ENCODE results near the gene HDAC2. TPM values are rescaled to one million over a fixed set of nuclear protein-coding genes. Genes with fewer than 3 reads are reported as not detected.

HDAC2 gene
- total and polyA plus RNA-seq, 2 of the 13 experiments (the other 11 are each of a cell fraction or from before 2014, with no cell fraction given) = 99.6 to 114 TPM

- TF ChIP-seq TEAD3 (CRISPR knock-in tag; optimal IDR thresholded peaks at IDR 0.05; ENCODE audit: borderline replicate concordance) (peak; percentile 79), ZC3H4 (CRISPR knock-in tag; IDR thresholded peaks at IDR 0.05; ENCODE audit: borderline replicate concordance) (peak; percentile 70; the same call in 1 of the 2 replicates), CREB3 (CRISPR knock-in tag; IDR thresholded peaks at IDR 0.05) (peak; percentile 95), SOX13 (IDR thresholded peaks at IDR 0.05) (no peak), SOX13 (CRISPR knock-in tag; conservative IDR thresholded peaks at IDR 0.05 in 1 of 2, IDR thresholded peaks at IDR 0.05 in 1 of 2) (peak in 1 of 2 experiments; percentile 77; a peak in 2 of 4 replicates), ZBTB8A (CRISPR knock-in tag; IDR thresholded peaks at IDR 0.05; ENCODE audit: borderline replicate concordance, low read depth) (peak; percentile 92; the same call in 1 of the 2 replicates), HMGA1 (CRISPR knock-in tag; conservative IDR thresholded peaks at IDR 0.05) (no peak), CCAR2 (optimal IDR thresholded peaks at IDR 0.05; ENCODE audit: low read depth, low read length) (no peak), ZNF260 (CRISPR knock-in tag; IDR thresholded peaks at IDR 0.05; ENCODE audit: borderline replicate concordance, low read depth) (no peak), ETV6 (CRISPR knock-in tag; conservative IDR thresholded peaks at IDR 0.05) (peak; percentile 90), ZNF792 (CRISPR knock-in tag; IDR thresholded peaks at IDR 0.05) (peak; percentile 96), ZNF850 (CRISPR knock-in tag; conservative IDR thresholded peaks at IDR 0.05) (0 out of 2 replicates have a peak, but pooled peaks have one; percentile 41), NFATC3 (CRISPR knock-in tag; IDR thresholded peaks at IDR 0.05) (peak; percentile 94; the same call in 1 of the 2 replicates), FOSL1 (CRISPR knock-in tag; IDR thresholded peaks at IDR 0.05; ENCODE audit: borderline replicate concordance) (no peak), ATF3 (CRISPR knock-in tag; IDR thresholded peaks at IDR 0.05) (peak; percentile 80; the same call in 1 of the 2 replicates), MED13 (CRISPR knock-in tag; IDR thresholded peaks at IDR 0.05) (peak; percentile 96), DMAP1 (CRISPR knock-in tag; IDR thresholded peaks at IDR 0.05) (peak; percentile 97), KDM6A (CRISPR knock-in tag; IDR thresholded peaks at IDR 0.05; ENCODE audit: low read depth) (no peak), ZFP36L2 (CRISPR knock-in tag; IDR thresholded peaks at IDR 0.05) (peak; percentile 94)
- TF ChIP-seq, protein P1, sequence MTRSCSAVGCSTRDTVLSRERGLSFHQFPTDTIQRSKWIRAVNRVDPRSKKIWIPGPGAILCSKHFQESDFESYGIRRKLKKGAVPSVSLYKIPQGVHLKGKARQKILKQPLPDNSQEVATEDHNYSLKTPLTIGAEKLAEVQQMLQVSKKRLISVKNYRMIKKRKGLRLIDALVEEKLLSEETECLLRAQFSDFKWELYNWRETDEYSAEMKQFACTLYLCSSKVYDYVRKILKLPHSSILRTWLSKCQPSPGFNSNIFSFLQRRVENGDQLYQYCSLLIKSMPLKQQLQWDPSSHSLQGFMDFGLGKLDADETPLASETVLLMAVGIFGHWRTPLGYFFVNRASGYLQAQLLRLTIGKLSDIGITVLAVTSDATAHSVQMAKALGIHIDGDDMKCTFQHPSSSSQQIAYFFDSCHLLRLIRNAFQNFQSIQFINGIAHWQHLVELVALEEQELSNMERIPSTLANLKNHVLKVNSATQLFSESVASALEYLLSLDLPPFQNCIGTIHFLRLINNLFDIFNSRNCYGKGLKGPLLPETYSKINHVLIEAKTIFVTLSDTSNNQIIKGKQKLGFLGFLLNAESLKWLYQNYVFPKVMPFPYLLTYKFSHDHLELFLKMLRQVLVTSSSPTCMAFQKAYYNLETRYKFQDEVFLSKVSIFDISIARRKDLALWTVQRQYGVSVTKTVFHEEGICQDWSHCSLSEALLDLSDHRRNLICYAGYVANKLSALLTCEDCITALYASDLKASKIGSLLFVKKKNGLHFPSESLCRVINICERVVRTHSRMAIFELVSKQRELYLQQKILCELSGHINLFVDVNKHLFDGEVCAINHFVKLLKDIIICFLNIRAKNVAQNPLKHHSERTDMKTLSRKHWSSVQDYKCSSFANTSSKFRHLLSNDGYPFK (CRISPR knock-in tag; IDR thresholded peaks at IDR 0.05; ENCODE audit: borderline replicate concordance) = peak; percentile 79; the same call in 1 of the 2 replicates
- TF ChIP-seq, protein P2, sequence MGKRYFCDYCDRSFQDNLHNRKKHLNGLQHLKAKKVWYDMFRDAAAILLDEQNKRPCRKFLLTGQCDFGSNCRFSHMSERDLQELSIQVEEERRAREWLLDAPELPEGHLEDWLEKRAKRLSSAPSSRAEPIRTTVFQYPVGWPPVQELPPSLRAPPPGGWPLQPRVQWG (CRISPR knock-in tag; IDR thresholded peaks at IDR 0.05; ENCODE audit: borderline replicate concordance, low read depth) = no peak
- TF ChIP-seq, protein P3, sequence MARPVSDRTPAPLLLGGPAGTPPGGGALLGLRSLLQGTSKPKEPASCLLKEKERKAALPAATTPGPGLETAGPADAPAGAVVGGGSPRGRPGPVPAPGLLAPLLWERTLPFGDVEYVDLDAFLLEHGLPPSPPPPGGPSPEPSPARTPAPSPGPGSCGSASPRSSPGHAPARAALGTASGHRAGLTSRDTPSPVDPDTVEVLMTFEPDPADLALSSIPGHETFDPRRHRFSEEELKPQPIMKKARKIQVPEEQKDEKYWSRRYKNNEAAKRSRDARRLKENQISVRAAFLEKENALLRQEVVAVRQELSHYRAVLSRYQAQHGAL (CRISPR knock-in tag; IDR thresholded peaks at IDR 0.05; ENCODE audit: not compliant biosample characterization) = peak; percentile 97
- TF ChIP-seq, protein P4, sequence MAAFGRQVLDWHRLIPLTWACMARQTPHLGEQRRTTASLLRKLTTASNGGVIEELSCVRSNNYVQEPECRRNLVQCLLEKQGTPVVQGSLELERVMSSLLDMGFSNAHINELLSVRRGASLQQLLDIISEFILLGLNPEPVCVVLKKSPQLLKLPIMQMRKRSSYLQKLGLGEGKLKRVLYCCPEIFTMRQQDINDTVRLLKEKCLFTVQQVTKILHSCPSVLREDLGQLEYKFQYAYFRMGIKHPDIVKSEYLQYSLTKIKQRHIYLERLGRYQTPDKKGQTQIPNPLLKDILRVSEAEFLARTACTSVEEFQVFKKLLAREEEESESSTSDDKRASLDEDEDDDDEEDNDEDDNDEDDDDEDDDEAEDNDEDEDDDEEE (CRISPR knock-in tag; IDR thresholded peaks at IDR 0.05) = peak; percentile 86; the same call in 1 of the 2 replicates
Observed at GRCh38 chr6:113970805-113971676, at the start of gene HDAC2 (continued).
